ENCODE data around the gene ABL1. TPM values are rescaled to one million over a fixed set of nuclear protein-coding genes. Genes with fewer than 3 reads are reported as not detected.

The ABL1 gene
- total RNA-seq, 1 experiment from 2014 or later = 27.9 TPM

DNA sequence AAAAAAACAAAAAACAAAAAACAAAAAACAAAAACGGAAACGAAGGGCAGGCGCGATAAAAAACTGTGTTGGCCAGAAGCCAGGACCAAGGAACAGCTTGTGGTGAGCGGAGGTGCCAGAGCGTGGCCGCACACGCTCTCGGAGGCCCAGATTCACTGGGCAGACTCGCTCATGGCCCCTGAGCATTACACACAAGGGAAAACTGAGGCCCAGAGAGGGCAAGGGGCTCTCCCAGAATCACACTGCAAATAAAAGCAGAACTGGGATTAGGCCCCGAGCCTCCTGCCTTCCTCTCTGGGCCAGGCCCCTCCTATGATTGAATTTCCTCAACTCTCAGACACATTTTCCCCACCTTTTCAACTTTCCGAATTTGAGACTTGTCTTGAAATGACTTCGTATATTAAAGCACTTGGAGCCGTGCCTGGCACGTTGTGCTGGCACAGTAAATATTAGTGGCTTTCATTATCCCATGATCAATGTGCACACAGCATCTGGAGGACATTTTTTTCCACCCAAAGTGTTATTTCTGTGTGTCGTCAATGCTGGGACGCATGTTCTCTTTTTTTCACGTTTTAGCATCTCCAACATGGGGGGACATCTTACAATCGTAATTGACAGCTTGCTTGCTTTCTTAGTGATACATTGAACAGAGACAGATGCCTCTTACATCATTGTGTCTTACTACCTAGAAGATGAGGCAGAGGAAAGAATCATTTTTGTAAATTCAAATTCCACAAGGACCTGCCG, 96.6 kb downstream of the ABL1 start:
- no peak for DNase-seq (ENCODE audit: low read depth)

GRCh38 chr9:130932255-130933079, 97.4 kb downstream of the ABL1 start:
- peak; percentile 73 for DNase-seq (ENCODE audit: low read depth)

DNA sequence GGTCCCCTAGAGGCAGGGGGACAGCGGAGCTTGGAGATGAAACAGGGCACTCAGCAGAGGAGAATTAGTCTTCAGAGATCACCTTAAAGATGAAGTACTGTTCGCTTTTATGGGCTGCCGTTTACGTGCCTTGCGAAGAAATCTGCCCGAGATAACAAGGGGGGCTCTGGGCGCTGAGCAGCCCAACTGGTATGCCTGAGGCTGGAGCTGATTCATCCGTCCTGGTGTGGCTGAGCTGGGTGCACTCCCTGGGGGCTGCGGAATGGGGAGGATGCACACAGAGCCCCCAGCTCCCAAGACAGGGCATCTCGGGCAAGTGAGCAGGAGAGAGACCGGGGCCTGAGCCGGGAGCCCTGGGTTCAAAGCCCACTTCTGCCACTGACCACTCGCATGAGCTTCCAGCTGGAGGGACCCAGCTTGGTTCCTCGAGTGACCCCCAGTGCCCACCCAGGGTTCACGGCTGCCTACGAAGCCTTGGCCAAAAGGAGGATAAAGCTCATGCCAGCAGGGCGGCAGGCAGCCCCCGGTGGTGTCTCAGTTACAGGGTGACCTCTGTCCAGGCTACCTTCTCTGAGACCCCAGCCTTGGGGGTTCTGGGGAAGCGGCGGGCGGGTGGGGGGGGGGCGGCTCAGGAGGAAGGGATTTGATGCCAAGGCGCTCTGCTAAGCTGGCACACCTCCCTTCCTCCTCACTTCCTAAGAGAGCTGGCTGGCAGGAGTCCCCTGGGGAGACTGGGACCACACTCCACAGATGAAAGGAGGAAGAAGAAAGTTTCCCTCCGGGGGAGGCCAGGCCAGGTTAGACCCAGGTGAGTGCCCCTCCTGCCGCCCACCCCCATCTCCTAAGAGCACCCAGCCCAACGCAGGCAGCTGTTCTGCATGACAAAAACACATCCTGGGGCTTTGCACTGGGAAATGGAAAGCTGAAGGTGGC, 98.3 kb downstream of the ABL1 start:
- DNase-seq (ENCODE audit: low read depth) = peak; percentile 87

DNA sequence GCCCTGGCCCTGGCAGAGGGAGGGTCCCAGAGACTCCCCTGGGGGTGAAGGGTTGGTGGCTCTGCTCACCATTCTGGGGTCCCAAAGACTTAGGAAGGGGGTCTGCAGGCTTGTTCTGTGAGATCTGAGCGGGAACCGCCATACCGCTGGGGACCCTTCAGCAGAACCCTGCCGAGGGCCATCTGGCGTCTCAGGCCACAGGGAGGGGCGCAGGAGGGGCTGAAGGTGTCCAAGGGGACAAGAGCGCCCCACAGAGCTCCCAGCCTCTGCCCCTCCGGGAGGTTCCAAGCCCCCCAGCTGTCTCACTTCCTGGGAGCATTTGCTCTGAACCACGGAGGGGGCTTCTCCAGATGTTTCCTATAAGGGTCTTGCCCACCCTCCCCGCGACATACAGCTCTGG, 99.2 kb downstream of the ABL1 start:
- no peak for DNase-seq (ENCODE audit: low read depth)

DNA sequence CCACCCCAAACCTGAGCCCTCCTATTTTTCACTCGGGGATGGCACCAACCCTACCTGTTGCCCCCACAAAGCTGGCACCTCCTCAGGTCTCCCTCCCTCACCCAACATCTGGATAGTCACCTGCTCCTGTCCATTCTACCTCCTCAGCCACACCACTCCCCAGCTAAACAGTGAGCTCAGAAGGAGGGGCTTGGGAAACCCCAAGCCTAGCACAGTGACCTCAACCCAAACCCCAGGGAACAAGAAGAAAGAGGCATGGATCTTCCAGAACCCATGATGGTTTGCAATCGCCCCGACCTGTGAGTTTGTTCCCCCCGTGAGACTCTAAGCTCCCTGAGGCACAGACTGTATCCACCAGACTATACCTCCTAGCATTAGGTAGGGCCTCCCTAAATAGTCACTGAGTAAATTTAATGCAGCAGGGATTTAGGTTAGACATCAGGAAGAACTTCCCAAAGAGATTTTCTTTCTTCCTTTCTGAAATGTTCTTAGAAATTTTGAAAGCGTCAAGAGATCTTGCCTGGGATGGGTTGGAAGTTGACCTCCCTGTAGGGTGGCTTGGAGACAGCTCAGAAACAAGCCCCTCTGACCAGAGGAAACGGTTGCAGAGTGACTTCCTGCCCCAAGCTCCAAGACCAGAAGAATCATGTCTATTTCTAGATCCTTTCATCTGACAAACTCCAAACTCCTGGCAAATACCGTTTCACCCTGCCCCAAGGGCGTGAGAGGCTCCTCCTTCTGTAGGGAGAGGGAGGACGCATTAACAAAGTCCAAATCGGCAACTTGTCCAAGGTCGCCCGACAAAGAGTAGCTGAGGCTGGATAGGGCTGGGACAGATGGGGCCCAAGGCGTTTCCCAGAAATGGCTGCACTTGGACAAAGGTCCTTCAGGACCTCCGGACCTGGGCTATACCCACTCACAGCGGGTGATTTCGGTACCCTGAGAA, 99.9 kb downstream of the ABL1 start:
- no peak for DNase-seq (ENCODE audit: low read depth)

DNA sequence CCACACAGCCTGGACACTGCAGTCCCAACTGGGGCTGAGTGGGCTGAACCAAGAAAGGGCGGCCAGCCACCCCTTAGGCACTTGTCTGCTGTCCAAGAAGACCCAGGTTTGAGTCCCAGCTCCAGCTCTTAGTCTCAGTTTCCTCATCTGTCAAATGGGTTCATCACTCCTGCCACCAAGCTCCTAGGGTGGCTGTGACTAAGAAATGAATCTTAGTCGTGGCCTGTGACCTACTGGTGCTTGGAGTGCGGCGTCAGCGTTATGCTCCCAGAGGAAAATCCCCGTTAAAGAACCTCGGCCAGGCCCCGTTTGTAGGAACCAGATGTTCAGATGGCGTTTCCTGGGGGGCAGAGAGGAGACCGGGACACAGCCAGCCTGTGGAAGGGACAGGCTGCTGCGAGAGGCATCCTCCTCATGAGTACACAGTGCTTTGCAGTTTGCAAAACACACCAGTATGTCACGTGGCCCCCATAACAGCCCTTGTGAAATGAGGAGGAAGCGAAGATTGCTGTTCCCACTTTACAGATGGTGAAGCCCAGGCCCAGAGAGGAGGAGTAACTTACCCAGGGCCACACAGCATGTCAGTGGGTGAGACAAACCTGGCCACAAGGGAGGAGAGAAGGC, 100.7 kb downstream of the ABL1 start:
- no peak for DNase-seq (ENCODE audit: low read depth)

- peak; percentile 89 for DNase-seq (ENCODE audit: low read depth)
Measured at GRCh38 chr9:130936285-130937117, 101.4 kb downstream of the ABL1 start.

Other genes starting within 250 kb of the ABL1 start
- gene PRDM12, start 170.7 kb upstream of the ABL1 start, total RNA-seq (2014; rRNA removed; shearing (Covaris generic)) = not detected in 2 replicates
- 71.9 and 95.9 TPM in 2 replicates for gene EXOSC2, start 141.5 kb upstream of the ABL1 start, total RNA-seq (2014; rRNA removed; shearing (Covaris generic))
- gene QRFP, start 61.6 kb downstream of the ABL1 start, total RNA-seq (2014; rRNA removed; shearing (Covaris generic)) = not detected in 2 replicates
- 3.3 and 11.0 TPM in 2 replicates for gene FIBCD1, start 104.0 kb downstream of the ABL1 start, total RNA-seq (2014; rRNA removed; shearing (Covaris generic))
- gene LAMC3, start 173.9 kb downstream of the ABL1 start, total RNA-seq (2014; rRNA removed; shearing (Covaris generic)) = 2.5 and 3.8 TPM in 2 replicates